ENCODE measurements around the gene NFATC2IP. TPM values are rescaled to one million over a fixed set of nuclear protein-coding genes. Genes with fewer than 3 reads are reported as not detected.
"Not testable (repeated sequence)": the region's sequence is repeated elsewhere in the genome, so short reads cannot be mapped to it uniquely, and the experiment has no call there.

Gene NFATC2IP
- total RNA-seq, 1 donor = 18.1 TPM

DNA sequence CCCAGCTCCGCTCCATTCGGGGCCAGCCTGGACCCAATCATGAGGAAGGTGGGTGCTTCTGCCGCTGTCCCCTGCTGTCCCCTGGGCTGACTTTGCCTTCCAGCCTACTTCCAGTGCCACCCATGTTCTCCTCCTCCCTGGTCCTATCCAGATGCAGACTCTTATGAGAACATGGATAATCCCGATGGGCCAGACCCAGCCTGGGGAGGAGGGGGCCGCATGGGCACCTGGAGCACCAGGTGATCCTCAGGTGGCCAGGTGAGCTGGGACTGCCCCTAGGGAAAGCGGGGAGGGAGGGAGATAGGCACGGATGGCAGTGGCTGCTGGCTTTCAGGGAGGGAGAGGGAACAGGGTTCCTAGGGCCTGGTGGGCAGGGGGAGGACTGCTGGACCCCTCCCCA, 12.0 kb upstream of the NFATC2IP start:
- H3K4me2 ChIP-seq (ENCODE audit: insufficient read depth, low read length) = no peak overlapping the region
- no peaks in the 10 kb centered on the region for H3K9me3 ChIP-seq (ENCODE audit: low read depth, low read length)
- H3K4me1 ChIP-seq (ENCODE audit: insufficient read depth, low read length) = peaks cover 5% of the 10 kb centered on the region
- no peaks in the 10 kb centered on the region for H4K20me1 ChIP-seq (ENCODE audit: insufficient read depth, low read length)
- no peaks in the 10 kb centered on the region for H3K79me2 ChIP-seq (ENCODE audit: insufficient read depth, low read length)
- H3K4me3 ChIP-seq (ENCODE audit: insufficient read depth, low read length) = no peak overlapping the region
- peak; percentile 62 for DNase-seq (ENCODE audit: insufficient read length, low spot score, missing footprints)
- no peak overlapping the region for H3K27ac ChIP-seq (ENCODE audit: low read depth, low read length)
- TF ChIP-seq, protein P1, sequence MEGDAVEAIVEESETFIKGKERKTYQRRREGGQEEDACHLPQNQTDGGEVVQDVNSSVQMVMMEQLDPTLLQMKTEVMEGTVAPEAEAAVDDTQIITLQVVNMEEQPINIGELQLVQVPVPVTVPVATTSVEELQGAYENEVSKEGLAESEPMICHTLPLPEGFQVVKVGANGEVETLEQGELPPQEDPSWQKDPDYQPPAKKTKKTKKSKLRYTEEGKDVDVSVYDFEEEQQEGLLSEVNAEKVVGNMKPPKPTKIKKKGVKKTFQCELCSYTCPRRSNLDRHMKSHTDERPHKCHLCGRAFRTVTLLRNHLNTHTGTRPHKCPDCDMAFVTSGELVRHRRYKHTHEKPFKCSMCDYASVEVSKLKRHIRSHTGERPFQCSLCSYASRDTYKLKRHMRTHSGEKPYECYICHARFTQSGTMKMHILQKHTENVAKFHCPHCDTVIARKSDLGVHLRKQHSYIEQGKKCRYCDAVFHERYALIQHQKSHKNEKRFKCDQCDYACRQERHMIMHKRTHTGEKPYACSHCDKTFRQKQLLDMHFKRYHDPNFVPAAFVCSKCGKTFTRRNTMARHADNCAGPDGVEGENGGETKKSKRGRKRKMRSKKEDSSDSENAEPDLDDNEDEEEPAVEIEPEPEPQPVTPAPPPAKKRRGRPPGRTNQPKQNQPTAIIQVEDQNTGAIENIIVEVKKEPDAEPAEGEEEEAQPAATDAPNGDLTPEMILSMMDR (IDR thresholded peaks at IDR 0.05; ENCODE audit: extremely low read depth, low read depth, low read length) = no peak
- no peaks in the 10 kb centered on the region for H3K36me3 ChIP-seq (ENCODE audit: insufficient read depth, low read length)
- no peak overlapping the region for H2AFZ ChIP-seq (ENCODE audit: low read length)
- H3K27me3 ChIP-seq (ENCODE audit: insufficient read depth, low read length) = no peaks in the 10 kb centered on the region

DNA sequence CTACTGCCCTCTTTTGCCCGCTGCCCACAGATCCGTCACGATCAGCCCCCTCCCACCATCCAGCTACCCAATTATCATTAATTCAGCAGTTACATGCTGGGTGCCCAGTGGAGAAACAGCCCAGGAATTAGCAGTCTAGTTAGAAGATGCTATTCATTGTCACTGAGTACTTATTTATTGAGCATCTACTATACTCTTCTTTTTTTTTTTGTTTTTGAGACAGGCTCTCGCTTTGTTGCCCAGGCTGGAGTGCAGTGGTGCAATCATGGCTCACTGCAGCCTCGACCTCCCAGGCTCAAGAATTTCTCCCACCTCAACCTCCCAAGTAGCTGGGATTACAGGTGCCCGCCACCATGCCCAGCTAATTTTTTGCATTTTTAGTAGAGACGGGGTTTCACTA, 10.9 kb upstream of the NFATC2IP start:
- not testable (repeated sequence) for H3K4me3 ChIP-seq (ENCODE audit: insufficient read depth, low read length); H3K9me3 ChIP-seq (ENCODE audit: low read depth, low read length); H3K27me3 ChIP-seq (ENCODE audit: insufficient read depth, low read length); H3K4me2 ChIP-seq (ENCODE audit: insufficient read depth, low read length); H3K36me3 ChIP-seq (ENCODE audit: insufficient read depth, low read length); DNase-seq (ENCODE audit: insufficient read length, low spot score, missing footprints); H4K20me1 ChIP-seq (ENCODE audit: insufficient read depth, low read length); H3K79me2 ChIP-seq (ENCODE audit: insufficient read depth, low read length); H3K27ac ChIP-seq (ENCODE audit: low read depth, low read length); H2AFZ ChIP-seq (ENCODE audit: low read length); H3K4me1 ChIP-seq (ENCODE audit: insufficient read depth, low read length)

DNA sequence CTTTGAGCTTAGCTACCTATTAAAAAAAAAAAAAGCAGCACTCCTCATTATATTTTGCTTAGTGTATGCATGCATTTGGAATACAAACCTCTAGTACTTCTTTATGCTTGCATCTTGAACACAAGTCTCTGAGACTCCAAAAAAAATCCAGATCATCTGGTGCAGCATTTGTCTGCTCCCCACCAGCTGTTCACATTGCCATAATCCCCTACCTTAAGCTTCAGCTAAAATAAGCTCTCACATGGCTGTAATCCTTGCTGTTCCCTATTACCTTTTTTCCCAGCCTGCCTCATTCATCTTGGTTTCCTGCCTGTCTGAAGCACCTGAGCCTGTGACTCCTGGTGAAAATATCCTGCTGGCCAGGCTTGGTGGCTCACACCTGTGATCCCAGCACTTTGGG, 7.5 kb upstream of the NFATC2IP start:
- Histone ChIP-seq H3K4me3 (ENCODE audit: insufficient read depth, low read length) (no peak overlapping the region), H3K9me3 (ENCODE audit: low read depth, low read length) (no peaks in the 10 kb centered on the region), H3K36me3 (ENCODE audit: insufficient read depth, low read length) (no peaks in the 10 kb centered on the region), H3K27me3 (ENCODE audit: insufficient read depth, low read length) (no peaks in the 10 kb centered on the region), H3K79me2 (ENCODE audit: insufficient read depth, low read length) (no peaks in the 10 kb centered on the region), H4K20me1 (ENCODE audit: insufficient read depth, low read length) (no peaks in the 10 kb centered on the region), H3K27ac (ENCODE audit: low read depth, low read length) (no peak overlapping the region), H2AFZ (ENCODE audit: low read length) (no peak overlapping the region), H3K4me2 (ENCODE audit: insufficient read depth, low read length) (no peak overlapping the region), H3K4me1 (ENCODE audit: insufficient read depth, low read length) (peaks cover 7% of the 10 kb centered on the region)
- no peak for DNase-seq (ENCODE audit: insufficient read length, low spot score, missing footprints)
- TF ChIP-seq, protein P1 (IDR thresholded peaks at IDR 0.05; ENCODE audit: extremely low read depth, low read depth, low read length) = no peak

DNA sequence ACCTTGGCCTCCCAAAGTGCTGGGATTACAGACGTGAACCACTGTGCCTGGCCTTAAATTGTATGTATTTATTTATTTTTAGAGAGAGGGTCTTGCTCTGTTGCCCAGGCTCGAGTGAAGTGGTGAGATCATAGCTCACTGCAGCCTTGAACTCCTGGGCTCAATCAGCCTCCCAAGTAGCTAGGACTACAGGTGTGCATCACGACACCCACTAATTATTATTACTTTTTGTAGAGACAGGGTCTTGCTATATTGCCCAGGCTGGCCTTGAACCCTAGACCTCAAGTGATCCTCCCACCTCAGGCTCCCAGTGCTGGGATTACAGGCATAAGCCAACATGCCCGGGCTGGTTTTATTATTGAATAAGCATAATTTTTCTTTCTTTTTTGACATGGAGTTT, 4.1 kb upstream of the NFATC2IP start:
- no peak overlapping the region for H3K4me3 ChIP-seq (ENCODE audit: insufficient read depth, low read length)
- no peaks in the 10 kb centered on the region for H4K20me1 ChIP-seq (ENCODE audit: insufficient read depth, low read length)
- H3K79me2 ChIP-seq (ENCODE audit: insufficient read depth, low read length) = peaks cover 8% of the 10 kb centered on the region
- H2AFZ ChIP-seq (ENCODE audit: low read length) = no peak overlapping the region
- no peak for DNase-seq (ENCODE audit: insufficient read length, low spot score, missing footprints)
- no peaks in the 10 kb centered on the region for H3K27me3 ChIP-seq (ENCODE audit: insufficient read depth, low read length)
- TF ChIP-seq, protein P1 (IDR thresholded peaks at IDR 0.05; ENCODE audit: extremely low read depth, low read depth, low read length) = no peak
- H3K36me3 ChIP-seq (ENCODE audit: insufficient read depth, low read length) = no peaks in the 10 kb centered on the region
- H3K4me2 ChIP-seq (ENCODE audit: insufficient read depth, low read length) = no peak overlapping the region
- H3K9me3 ChIP-seq (ENCODE audit: low read depth, low read length) = no peaks in the 10 kb centered on the region
- H3K4me1 ChIP-seq (ENCODE audit: insufficient read depth, low read length) = peaks cover 10% of the 10 kb centered on the region
- no peak overlapping the region for H3K27ac ChIP-seq (ENCODE audit: low read depth, low read length)
